Measurements from ENCODE around the gene DOP1B.

DOP1B gene

DNA sequence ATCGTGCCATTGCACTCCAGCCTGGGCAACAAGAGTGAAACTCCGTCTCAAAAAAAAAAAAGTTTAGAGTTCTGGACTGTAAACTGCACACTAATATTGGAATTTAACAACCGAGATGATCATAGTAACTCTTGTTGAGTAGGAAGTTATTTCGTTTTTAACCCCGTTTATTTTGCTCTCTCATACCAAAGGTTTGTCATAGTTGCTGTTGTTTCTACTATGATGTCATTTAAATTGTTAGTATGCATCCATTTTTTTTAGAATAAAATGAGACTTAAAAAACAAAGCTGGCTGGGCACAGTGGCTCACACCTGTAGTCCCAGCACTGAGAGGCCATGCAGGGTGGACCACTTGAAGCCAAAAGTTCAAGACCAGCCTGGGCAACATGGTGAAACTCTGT, 49.3 kb downstream of the DOP1B start:
- TF ChIP-seq CTCF (IDR thresholded peaks at IDR 0.05), result no peak
